MCF 10A (cell line): Measurements from ENCODE around the gene EXOG. TPM values are rescaled to one million over a fixed set of nuclear protein-coding genes. Genes with fewer than 3 reads are reported as not detected.

Experiments used
- BruUV-seq: library from RNA; stranded (reverse); fragments of 400-500 nt; replicated peaks from 2 replicates; lab custom pipeline; 2021; lab: Mats Ljungman, UMichigan
- CTCF ChIA-PET: fragments of 300-600 bp; sonication (Branson Sonifier 250); formaldehyde crosslinking; extraction: SDS; loops from one replicate; lab custom pipeline; 2021; ENCODE audit warnings: antibody characterized with exemption, inconsistent platforms; lab: Yijun Ruan, JAX
- POLR2A ChIA-PET: fragments of 300-600, 350-650 bp; sonication (Branson Sonifier 250); formaldehyde crosslinking; extraction: SDS; loops from one replicate; lab custom pipeline; 2020; ENCODE audit warnings: antibody characterized with exemption, inconsistent platforms; lab: Yijun Ruan, JAX
- DNase-seq: peaks from one replicate; pipeline ENCODE4 v3.0.0-alpha.2; 2018; ENCODE audit not compliant: unreplicated experiment
- H3K27ac Mint-ChIP-seq: one replicate; pipeline ENCODE4 v1.8.0; 2022; ENCODE audit warnings: mild to moderate bottlenecking, low read depth, mixed read lengths; ENCODE audit not compliant: unreplicated experiment
- H3K27me3 Mint-ChIP-seq: one replicate; pipeline ENCODE4 v1.8.0; 2022; ENCODE audit warnings: mixed read lengths; ENCODE audit not compliant: insufficient read depth, unreplicated experiment
- H3K36me3 Mint-ChIP-seq: one replicate; pipeline ENCODE4 v1.8.0; 2022; ENCODE audit warnings: mild to moderate bottlenecking, moderate library complexity, mixed read lengths; ENCODE audit not compliant: insufficient read depth, unreplicated experiment
- H3K4me1 Mint-ChIP-seq: one replicate; pipeline ENCODE4 v1.8.0; 2022; ENCODE audit warnings: mixed read lengths; ENCODE audit not compliant: insufficient read depth, unreplicated experiment
- H3K4me3 Mint-ChIP-seq: one replicate; pipeline ENCODE4 v1.8.0; 2022; ENCODE audit warnings: mild to moderate bottlenecking, moderate library complexity, mixed read lengths; ENCODE audit not compliant: unreplicated experiment
- H3K9me3 Mint-ChIP-seq: one replicate; pipeline ENCODE4 v1.8.0; 2022; ENCODE audit warnings: mixed read lengths; ENCODE audit not compliant: unreplicated experiment
- intact Hi-C: fragments of 100-400 bp; cut with micrococcal nuclease; formaldehyde crosslinking; loops from 2 replicates; pipeline ENCODE4 v1.14.1; 2022
- total RNA-seq: library from RNA; stranded (reverse); gene quantifications from 2 replicates; pipeline ENCODE4 v1.2.3, GENCODE V29; 2022
- TF ChIP-seq, protein P1 (sequence below): fragments of 200-600 bp; IDR thresholded peaks from one replicate; pipeline ENCODE4 v1.8.0; 2022; ENCODE audit warnings: antibody characterized with exemption, mild to moderate bottlenecking; ENCODE audit not compliant: unreplicated experiment

Gene EXOG
- total RNA-seq, 1 experiment from 2014 or later: 17.5 TPM

DNA sequence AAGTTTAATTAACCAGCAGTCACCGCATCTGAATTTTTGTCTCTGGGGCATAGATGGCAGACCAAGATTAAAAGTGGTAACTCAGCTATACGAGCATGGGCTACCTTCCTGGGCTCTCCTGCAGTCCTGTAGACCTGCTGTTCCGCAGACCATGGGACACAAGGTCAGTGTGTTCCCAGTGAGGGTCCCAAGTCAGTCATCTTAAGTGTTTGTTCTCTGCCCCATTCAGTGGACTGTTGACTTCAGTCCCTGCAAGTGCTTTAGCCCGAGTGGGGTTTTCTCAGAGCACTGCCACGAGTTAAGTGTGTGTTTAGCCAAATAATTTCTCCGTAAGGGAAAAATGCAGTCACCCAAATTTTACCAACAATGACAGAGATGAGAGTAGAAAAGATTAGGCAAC lies 4.9 kb upstream of the EXOG start:
- BruUV-seq: no TSS peak
- ChIA-PET POLR2A (no interaction called here), CTCF (interaction anchor here (0.6 to 2.3 kb wide), 7 partner anchors 11 to 699 kb away, joined by 3 to 15 read pairs (median 3); partner anchors contain the start of gene XYLB)
- DNase-seq: no peak
- no peak overlapping the region for H3K4me3 Mint-ChIP-seq
- TF ChIP-seq, protein P1, sequence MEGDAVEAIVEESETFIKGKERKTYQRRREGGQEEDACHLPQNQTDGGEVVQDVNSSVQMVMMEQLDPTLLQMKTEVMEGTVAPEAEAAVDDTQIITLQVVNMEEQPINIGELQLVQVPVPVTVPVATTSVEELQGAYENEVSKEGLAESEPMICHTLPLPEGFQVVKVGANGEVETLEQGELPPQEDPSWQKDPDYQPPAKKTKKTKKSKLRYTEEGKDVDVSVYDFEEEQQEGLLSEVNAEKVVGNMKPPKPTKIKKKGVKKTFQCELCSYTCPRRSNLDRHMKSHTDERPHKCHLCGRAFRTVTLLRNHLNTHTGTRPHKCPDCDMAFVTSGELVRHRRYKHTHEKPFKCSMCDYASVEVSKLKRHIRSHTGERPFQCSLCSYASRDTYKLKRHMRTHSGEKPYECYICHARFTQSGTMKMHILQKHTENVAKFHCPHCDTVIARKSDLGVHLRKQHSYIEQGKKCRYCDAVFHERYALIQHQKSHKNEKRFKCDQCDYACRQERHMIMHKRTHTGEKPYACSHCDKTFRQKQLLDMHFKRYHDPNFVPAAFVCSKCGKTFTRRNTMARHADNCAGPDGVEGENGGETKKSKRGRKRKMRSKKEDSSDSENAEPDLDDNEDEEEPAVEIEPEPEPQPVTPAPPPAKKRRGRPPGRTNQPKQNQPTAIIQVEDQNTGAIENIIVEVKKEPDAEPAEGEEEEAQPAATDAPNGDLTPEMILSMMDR: no peak
- H3K9me3 Mint-ChIP-seq: no peaks in the 10 kb centered on the region
- H3K4me1 Mint-ChIP-seq: no peaks in the 10 kb centered on the region
- intact Hi-C loops: no loop called here
- H3K36me3 Mint-ChIP-seq: no peaks in the 10 kb centered on the region
- H3K27ac Mint-ChIP-seq: no peak overlapping the region
- H3K27me3 Mint-ChIP-seq: no peaks in the 10 kb centered on the region

DNA sequence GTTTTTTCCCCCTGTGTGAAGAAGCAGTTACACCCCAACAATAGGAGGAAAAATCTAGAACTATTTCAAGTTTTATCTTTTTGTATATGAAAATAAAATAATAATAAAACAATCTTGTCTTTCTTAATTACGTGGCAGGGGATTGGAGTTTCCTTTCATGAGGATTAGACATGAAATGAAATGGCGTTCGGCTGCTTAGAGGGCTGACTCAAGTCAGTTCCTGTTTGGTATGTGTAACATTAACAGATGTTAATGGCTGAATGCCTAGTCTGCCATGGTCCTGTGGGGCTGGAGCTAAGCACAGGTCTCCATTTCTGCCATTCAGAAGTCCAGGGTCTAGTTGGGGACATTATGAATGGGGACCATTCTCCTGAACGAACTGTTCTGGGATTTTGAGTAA lies 3.1 kb upstream of the EXOG start:
- no TSS peak for BruUV-seq
- TF ChIP-seq, protein P1: no peak
- no peak overlapping the region for H3K4me3 Mint-ChIP-seq
- POLR2A ChIA-PET: no interaction called here
- H3K4me1 Mint-ChIP-seq: peaks cover 9% of the 10 kb centered on the region
- no peak for DNase-seq
- no peaks in the 10 kb centered on the region for H3K9me3 Mint-ChIP-seq
- CTCF ChIA-PET: interaction anchor here (0.8 to 2.2 kb wide), 5 partner anchors 10 to 537 kb away, joined by 3 to 15 read pairs (median 3); no protein-coding TSS in a partner anchor
- intact Hi-C loops: no loop called here
- no peak overlapping the region for H3K27ac Mint-ChIP-seq
- no peaks in the 10 kb centered on the region for H3K36me3 Mint-ChIP-seq
- H3K27me3 Mint-ChIP-seq: no peaks in the 10 kb centered on the region

DNA sequence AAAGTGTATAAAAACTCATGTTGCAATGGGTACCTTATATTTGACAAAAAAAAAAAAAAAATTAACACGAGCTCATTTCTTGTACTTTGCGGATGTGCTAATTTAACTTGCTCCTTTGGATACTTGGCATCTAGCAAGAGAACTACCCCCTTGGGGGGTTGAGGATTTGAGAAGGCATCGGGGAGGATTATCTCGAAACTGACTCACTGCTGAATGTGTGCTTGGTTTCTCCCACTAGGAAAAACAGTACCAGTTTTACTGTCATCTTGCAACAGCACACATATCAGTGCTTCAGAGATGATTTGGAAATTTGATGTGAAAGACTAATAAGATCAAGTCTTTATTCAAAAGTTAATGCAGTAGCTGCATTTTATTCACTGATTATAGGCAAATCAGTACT lies 891 bp downstream of the EXOG start:
- H3K4me3 Mint-ChIP-seq: peak overlapping the region; percentile 78
- no peaks in the 10 kb centered on the region for H3K9me3 Mint-ChIP-seq
- no TSS peak for BruUV-seq
- no peaks in the 10 kb centered on the region for H3K27me3 Mint-ChIP-seq
- peaks cover 13% of the 10 kb centered on the region for H3K36me3 Mint-ChIP-seq
- ChIA-PET CTCF (interaction anchor here (0.6 to 3.1 kb wide), 36 partner anchors 10 to 792 kb away, joined by 3 to 25 read pairs (median 4); partner anchors contain the start of gene XYLB), POLR2A (interaction anchor here (0.6 to 0.7 kb wide), 4 partner anchors 12 to 1246 kb away, joined by 3 to 4 read pairs (median 4); no protein-coding TSS in a partner anchor)
- TF ChIP-seq, protein P1: no peak
- peaks cover 9% of the 10 kb centered on the region for H3K4me1 Mint-ChIP-seq
- intact Hi-C loops: no loop called here
- peak overlapping the region; percentile 33 for H3K27ac Mint-ChIP-seq
- DNase-seq: peak; percentile 31

DNA sequence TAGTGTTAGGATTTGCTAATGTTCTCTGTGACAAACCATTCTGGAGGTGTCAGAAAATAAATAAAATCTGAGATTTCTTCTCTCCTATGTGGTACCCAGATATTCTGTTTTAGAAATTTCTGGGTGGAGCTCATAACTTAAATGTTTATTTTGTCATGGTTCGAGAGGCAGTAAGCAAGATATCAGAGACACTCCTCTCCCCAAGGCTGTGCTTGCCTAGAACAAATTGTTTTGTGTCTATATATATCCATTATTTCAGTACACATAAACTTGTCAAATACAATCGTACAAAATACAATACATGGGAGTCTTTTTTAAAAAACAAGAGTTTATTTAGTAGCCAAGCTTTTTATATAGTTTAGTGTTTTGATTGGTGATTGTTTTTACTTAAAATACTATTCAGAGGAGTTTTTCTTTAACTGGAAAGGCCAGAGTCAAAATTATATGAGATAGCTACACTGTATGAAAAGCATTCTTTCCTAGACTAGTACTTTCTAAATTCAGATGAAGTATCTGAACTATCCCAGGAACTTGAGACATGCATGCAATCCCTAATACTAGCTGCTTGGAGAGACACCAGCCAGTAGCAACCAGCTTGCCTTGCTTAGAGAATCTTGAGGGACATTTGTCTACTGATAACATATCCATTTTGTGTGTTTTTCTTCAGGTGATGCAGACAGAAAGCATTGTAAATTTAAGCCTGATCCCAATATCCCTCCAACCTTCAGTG lies 4.7 kb downstream of the EXOG start:
- no peak for DNase-seq
- Mint-ChIP-seq H3K9me3 (no peaks in the 10 kb centered on the region), H3K36me3 (peaks cover 30% of the 10 kb centered on the region), H3K27me3 (no peaks in the 10 kb centered on the region), H3K4me3 (no peak overlapping the region), H3K27ac (no peak overlapping the region), H3K4me1 (peaks cover 9% of the 10 kb centered on the region)
- no TSS peak for BruUV-seq
- CTCF ChIA-PET: interaction anchor here (0.5 to 2.9 kb wide), 5 partner anchors 18 to 600 kb away, joined by 3 to 20 read pairs (median 6); no protein-coding TSS in a partner anchor
- POLR2A ChIA-PET: no interaction called here
- intact Hi-C loops: no loop called here
- TF ChIP-seq, protein P1: no peak
